LNCaP clone FGC (cell line): Measurements from ENCODE around the gene SMARCA1.

Source experiments
- DNase-seq: peaks from one replicate; pipeline ENCODE4 v3.0.0-alpha.2; 2011; ENCODE audit warnings: low read depth
- H3K4me3 ChIP-seq: 2 replicates; pipeline ENCODE4 v1.5.1; 2011; ENCODE audit warnings: mild to moderate bottlenecking, low read depth, low read length, control low read depth
- CTCF ChIP-seq: IDR thresholded peaks from 2 replicates; pipeline ENCODE4 v1.5.1; 2012; ENCODE audit warnings: mild to moderate bottlenecking; ENCODE audit not compliant: control insufficient read depth, insufficient read depth; ENCODE audit errors: extremely low read depth

SMARCA1 gene

GRCh38 chrX:129544780-129545179, 21.5 kb upstream of the SMARCA1 start:
- no peak for DNase-seq
- no peak for TF ChIP-seq CTCF
- no peak overlapping the region for H3K4me3 ChIP-seq

- H3K4me3 ChIP-seq = peak overlapping the region; percentile 61
- no peak for DNase-seq
- TF ChIP-seq CTCF = no peak
Observed at GRCh38 chrX:129540722-129541184, 17.5 kb upstream of the SMARCA1 start.

- TF ChIP-seq CTCF = peak; percentile 67
- DNase-seq = no peak
- H3K4me3 ChIP-seq = peak within 1 kb of the TSS; percentile 61
Observed at GRCh38 chrX:129540068-129540653, 16.9 kb upstream of the SMARCA1 start, which contains the start of gene OCRL. Gene OCRL (plus strand): TSS chrX:129540259. CDS start chrX:129540440, 181 bp downstream.

- DNase-seq = no peak
- no peak overlapping the region for H3K4me3 ChIP-seq
- no peak for TF ChIP-seq CTCF
Observed at GRCh38 chrX:129534816-129535578, 11.7 kb upstream of the SMARCA1 start.

- no peak overlapping the region for H3K4me3 ChIP-seq
- no peak for DNase-seq
- no peak for TF ChIP-seq CTCF
Observed at GRCh38 chrX:129531132-129531531, 7.8 kb upstream of the SMARCA1 start.

GRCh38 chrX:129530410-129530809, 7.1 kb upstream of the SMARCA1 start:
- DNase-seq = no peak
- no peak for TF ChIP-seq CTCF
- no peak overlapping the region for H3K4me3 ChIP-seq

- H3K4me3 ChIP-seq = no peak overlapping the region
- DNase-seq = no peak
Observed at GRCh38 chrX:129529685-129530281, 6.5 kb upstream of the SMARCA1 start.

More at GRCh38 chrX:129529685-129530281, 6.5 kb upstream of the SMARCA1 start:
- TF ChIP-seq CTCF = no peak
